PC-3 (cell line): ENCODE data around the gene MAP3K8. TPM values are rescaled to one million over a fixed set of nuclear protein-coding genes. Genes with fewer than 3 reads are reported as not detected.

Experiments used
- ATAC-seq: fragments of 200-7000 bp; cut with Tn5 transposase; 2 replicates; pipeline ENCODE4 v1.9.1; 2020; ENCODE audit warnings: mild to moderate bottlenecking, moderate library complexity
- BruUV-seq: library from RNA; stranded (reverse); fragments of 400-500 nt; replicated peaks from 2 replicates; lab custom pipeline; 2021; lab: Mats Ljungman, UMichigan
- CTCF ChIA-PET: fragments of 300-600 bp; sonication (Branson Sonifier 250); formaldehyde crosslinking; loops from one replicate; lab custom pipeline; 2022; ENCODE audit warnings: antibody characterized with exemption; lab: Charles Lee
- POLR2A ChIA-PET: fragments of 300-600 bp; sonication (Branson Sonifier 250); formaldehyde crosslinking; loops from one replicate; lab custom pipeline; 2022; ENCODE audit warnings: antibody characterized with exemption; ENCODE audit not compliant: unreplicated experiment; lab: Charles Lee
- DNase-seq: peaks from one replicate; pipeline ENCODE4 v3.0.0-alpha.2; 2015
- H2AFZ ChIP-seq: fragments of 300-600 bp; sonication (generic); 2 replicates; pipeline ENCODE4 v1.6.0; 2016; ENCODE audit warnings: antibody characterized with exemption, low read length
- H3F3A ChIP-seq: fragments of 300-600 bp; sonication (generic); one replicate; pipeline ENCODE4 v1.6.0; 2017; ENCODE audit warnings: antibody characterized with exemption, low read length, control low read depth, mild to moderate bottlenecking; ENCODE audit not compliant: unreplicated experiment
- H3K27ac ChIP-seq: fragments of 300-600 bp; sonication (generic); 2 replicates; pipeline ENCODE4 v1.5.1; 2016; ENCODE audit warnings: mild to moderate bottlenecking, low read length
- H3K27me3 ChIP-seq: fragments of 300-600 bp; sonication (generic); 2 replicates; pipeline ENCODE4 v1.6.1; 2016; ENCODE audit warnings: low read length, mixed read lengths
- H3K36me3 ChIP-seq: fragments of 300-600 bp; sonication (generic); 2 replicates; pipeline ENCODE4 v1.6.1; 2016; ENCODE audit warnings: low read depth, mixed run types, low read length, mixed read lengths
- H3K4me1 ChIP-seq: fragments of 300-600 bp; sonication (generic); 2 replicates; pipeline ENCODE4 v1.5.1; 2016; ENCODE audit warnings: low read length; ENCODE audit not compliant: insufficient read depth
- H3K4me2 ChIP-seq: fragments of 300-600 bp; sonication (generic); 2 replicates; pipeline ENCODE4 v1.6.0; 2016; ENCODE audit warnings: low read length
- H3K4me3 ChIP-seq: fragments of 300-600 bp; sonication (generic); 2 replicates; pipeline ENCODE4 v1.5.1; 2016; ENCODE audit warnings: mild to moderate bottlenecking, low read length, mixed read lengths
- H3K79me2 ChIP-seq: fragments of 300-600 bp; sonication (generic); 2 replicates; pipeline ENCODE4 v1.6.1; 2017; ENCODE audit warnings: low read length, mixed read lengths
- H3K9ac ChIP-seq: fragments of 300-600 bp; sonication (generic); 2 replicates; pipeline ENCODE4 v1.6.0; 2016; ENCODE audit warnings: mild to moderate bottlenecking, low read length
- H3K9me2 ChIP-seq: fragments of 300-600 bp; sonication (generic); replicated peaks from 2 replicates; pipeline ENCODE4 v1.6.1; 2016; ENCODE audit warnings: mixed run types, low read length, mixed read lengths
- H3K9me3 ChIP-seq: fragments of 300-600 bp; sonication (generic); 2 replicates; pipeline ENCODE4 v1.6.1; 2016; ENCODE audit warnings: low read length, mixed read lengths
- H4K20me1 ChIP-seq: fragments of 300-600 bp; sonication (generic); 2 replicates; pipeline ENCODE4 v1.6.1; 2016; ENCODE audit warnings: low read length, mixed read lengths
- EZH2 ChIP-seq: fragments of 300-600 bp; sonication (generic); IDR thresholded peaks from one replicate; pipeline ENCODE4 v1.6.1; 2017; ENCODE audit warnings: antibody characterized with exemption, mild to moderate bottlenecking, low read length; ENCODE audit not compliant: unreplicated experiment
- EZH2phosphoT487 ChIP-seq: fragments of 300-600 bp; sonication (generic); IDR thresholded peaks from 2 replicates; pipeline ENCODE4 v1.6.1; 2018; ENCODE audit warnings: mild to moderate bottlenecking, antibody characterized with exemption, low read length, borderline replicate concordance
- intact Hi-C: fragments of 100-400 bp; cut with micrococcal nuclease; formaldehyde crosslinking; loops from 2 replicates; pipeline ENCODE4 v1.9.0; 2023
- total RNA-seq: library from RNA; depleted of rRNA; stranded (reverse); fragments of >200 nt; gene quantifications from 2 replicates; pipeline ENCODE4 v1.2.3, GENCODE V29; 2014
- TF ChIP-seq, protein P1 (sequence below): fragments of 300-600 bp; sonication (generic); conservative IDR thresholded peaks from 2 replicates; pipeline ENCODE4 v1.5.1; 2017; ENCODE audit warnings: antibody characterized with exemption, low read depth, mild to moderate bottlenecking, low read length

The MAP3K8 gene
- total RNA-seq, 1 experiment from 2014 or later = 6.5 TPM

GRCh38 chr10:30437031-30437841 lies 3.3 kb downstream of the MAP3K8 start:
- peak; percentile 61 for DNase-seq
- Histone ChIP-seq H3K27me3 (no peaks in the 10 kb centered on the region), H4K20me1 (peaks cover 18% of the 10 kb centered on the region; the same call in 1 of the 2 replicates), H3K9ac (peak overlapping the region; percentile 72), H3F3A (no peaks in the 10 kb centered on the region), H3K9me3 (no peaks in the 10 kb centered on the region), H3K27ac (peak overlapping the region; percentile 86), H3K36me3 (peaks cover 5% of the 10 kb centered on the region; the same call in 1 of the 2 replicates), H2AFZ (no peak overlapping the region), H3K4me1 (peaks cover 31% of the 10 kb centered on the region), H3K9me2 (no peaks in the 10 kb centered on the region), H3K4me2 (peak overlapping the region; percentile 89), H3K4me3 (peak overlapping the region; percentile 98), H3K79me2 (peaks cover 49% of the 10 kb centered on the region)
- POLR2A ChIA-PET = interaction anchor here (1.3 kb wide), 1 partner anchor 14 kb away, joined by 6 read pairs; no protein-coding TSS in a partner anchor
- no peak for ATAC-seq
- intact Hi-C loops = no loop called here
- CTCF ChIA-PET = interaction anchor here (1.0 to 1.1 kb wide), 2 partner anchors 10 to 23 kb away, joined by 3 to 4 read pairs; no protein-coding TSS in a partner anchor
- no peak for TF ChIP-seq EZH2
- TF ChIP-seq, protein P1, sequence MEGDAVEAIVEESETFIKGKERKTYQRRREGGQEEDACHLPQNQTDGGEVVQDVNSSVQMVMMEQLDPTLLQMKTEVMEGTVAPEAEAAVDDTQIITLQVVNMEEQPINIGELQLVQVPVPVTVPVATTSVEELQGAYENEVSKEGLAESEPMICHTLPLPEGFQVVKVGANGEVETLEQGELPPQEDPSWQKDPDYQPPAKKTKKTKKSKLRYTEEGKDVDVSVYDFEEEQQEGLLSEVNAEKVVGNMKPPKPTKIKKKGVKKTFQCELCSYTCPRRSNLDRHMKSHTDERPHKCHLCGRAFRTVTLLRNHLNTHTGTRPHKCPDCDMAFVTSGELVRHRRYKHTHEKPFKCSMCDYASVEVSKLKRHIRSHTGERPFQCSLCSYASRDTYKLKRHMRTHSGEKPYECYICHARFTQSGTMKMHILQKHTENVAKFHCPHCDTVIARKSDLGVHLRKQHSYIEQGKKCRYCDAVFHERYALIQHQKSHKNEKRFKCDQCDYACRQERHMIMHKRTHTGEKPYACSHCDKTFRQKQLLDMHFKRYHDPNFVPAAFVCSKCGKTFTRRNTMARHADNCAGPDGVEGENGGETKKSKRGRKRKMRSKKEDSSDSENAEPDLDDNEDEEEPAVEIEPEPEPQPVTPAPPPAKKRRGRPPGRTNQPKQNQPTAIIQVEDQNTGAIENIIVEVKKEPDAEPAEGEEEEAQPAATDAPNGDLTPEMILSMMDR = no peak
- no peak for TF ChIP-seq EZH2phosphoT487
- BruUV-seq = no TSS peak

- Histone ChIP-seq H3K9ac (peak overlapping the region; percentile 11; the same call in 1 of the 2 replicates), H3K27ac (peak overlapping the region; percentile 86), H3K4me2 (peak overlapping the region; percentile 89), H3F3A (no peaks in the 10 kb centered on the region), H4K20me1 (peaks cover 18% of the 10 kb centered on the region; the same call in 1 of the 2 replicates), H3K79me2 (peaks cover 49% of the 10 kb centered on the region), H3K9me2 (no peaks in the 10 kb centered on the region), H3K9me3 (no peaks in the 10 kb centered on the region), H3K4me1 (peaks cover 31% of the 10 kb centered on the region), H2AFZ (no peak overlapping the region), H3K36me3 (peaks cover 5% of the 10 kb centered on the region; the same call in 1 of the 2 replicates), H3K27me3 (no peaks in the 10 kb centered on the region), H3K4me3 (no peak overlapping the region)
- ChIA-PET CTCF (interaction anchor here (1.0 kb wide), 1 partner anchor 9 kb away, joined by 3 read pairs; no protein-coding TSS in a partner anchor), POLR2A (interaction anchor here (0.6 to 1.3 kb wide), 3 partner anchors 7 to 15 kb away, joined by 3 to 14 read pairs (median 6); no protein-coding TSS in a partner anchor)
- no TSS peak for BruUV-seq
- TF ChIP-seq EZH2phosphoT487 (no peak), EZH2 (no peak)
- TF ChIP-seq, protein P1 = no peak
- intact Hi-C loops = no loop called here
- no peak for ATAC-seq
- DNase-seq = no peak
These were observed 4.3 kb downstream of the MAP3K8 start for GRCh38 chr10:30438021-30438850.
